Body of pancreas (tissue), 4 donors: ENCODE measurements around the gene AOX1. TPM values are rescaled to one million over a fixed set of nuclear protein-coding genes. Genes with fewer than 3 reads are reported as not detected.
A peak's percentile ranks its signal among the peaks of the same experiment; 100 is the strongest.
"Not testable (repeated sequence)": the region's sequence is repeated elsewhere in the genome, so short reads cannot be mapped to it uniquely, and the experiment has no call there.

ENCODE experiments used
- ATAC-seq: fragments of 150-250 bp; one replicate; pipeline ENCODE4 v1.9.1; 2016
- DNase-seq, 4 donors: peaks; one replicate each; pipeline ENCODE4 v3.0.0-alpha.2; 2019
- H3K27ac ChIP-seq, 4 donors: fragments of 200-600 bp; sonication (generic); 1 replicate in 3 of 4; 2 replicates in 1 of 4; pipeline versions ENCODE4 v1.5.1 to v1.6.1; 2016 to 2019; ENCODE audit warnings: mild to moderate bottlenecking in 1 of 4, mixed read lengths in 1 of 4, moderate library complexity in 1 of 4
- H3K27me3 ChIP-seq, 2 donors: fragments of 200-600 bp; sonication (generic); one replicate each; pipeline ENCODE4 v1.6.0; 2016; ENCODE audit warnings: mild to moderate bottlenecking in 1 of 2
- H3K36me3 ChIP-seq, 2 donors: fragments of 200-600 bp; sonication (generic); replicated peaks in 1 of 2; 2 replicates each; pipeline ENCODE4 v1.5.1; 2016; ENCODE audit warnings: low read depth in 2 of 2; ENCODE audit not compliant: insufficient read depth in 1 of 2
- H3K4me1 ChIP-seq: fragments of 200-600 bp; sonication (generic); one replicate; pipeline ENCODE4 v1.6.0; 2016
- H3K4me3 ChIP-seq, 2 donors: fragments of 200-600 bp; sonication (generic); 1 replicate in 1 of 2; 2 replicates in 1 of 2; pipeline ENCODE4 v1.5.1; 2016 to 2019
- H3K9me3 ChIP-seq, 3 donors: fragments of 200-600 bp; sonication (generic); 1 replicate in 2 of 3; 2 replicates in 1 of 3; pipeline ENCODE4 v1.5.1; 2016
- CTCF ChIP-seq, 7 experiments: fragments of 450-650 bp in 4 of 7; fragments of 200-600 bp in 3 of 7; sonication (generic) in 3 of 7; IDR thresholded peaks; one replicate each; pipeline ENCODE4 v1.5.1; 2016 to 2019; ENCODE audit warnings: antibody characterized with exemption in 7 of 7
- POLR2A ChIP-seq, 3 donors: fragments of 450-650 bp; IDR thresholded peaks; one replicate each; pipeline ENCODE4 v1.6.1; 2016; ENCODE audit warnings: antibody characterized with exemption in 3 of 3, mild to moderate bottlenecking in 2 of 3
- WGBS, 2 donors: methylation state at CpG; one replicate each; pipeline ENCODE4 v1.1.5; 2017; 5-methylcytosine and 5-hydroxymethylcytosine counted together
- intact Hi-C: fragments of 100-400 bp; cut with DNase I; formaldehyde crosslinking; loops from one replicate; pipeline ENCODE4 v1.15.1; 2023
- total RNA-seq, 2 donors: library from RNA; depleted of rRNA; stranded (reverse); fragments of >200 nt; gene quantifications; one replicate each; pipeline ENCODE4 v1.1.0, GENCODE V29; 2016

AOX1 gene
- total RNA-seq, 2 donors from 2014 or later: 60.0 to 75.0 TPM

GRCh38 chr2:200604571-200605255 lies 18.9 kb downstream of the AOX1 start:
- intact Hi-C loops: no loop called here
- H3K36me3 ChIP-seq: peaks cover 6 to 8% of the 10 kb centered on the region in 2 donors
- no peak overlapping the region for H3K27ac ChIP-seq
- no peaks in the 10 kb centered on the region for H3K27me3 ChIP-seq
- no peak overlapping the region for H3K4me3 ChIP-seq
- no peaks in the 10 kb centered on the region for H3K4me1 ChIP-seq
- no peaks in the 10 kb centered on the region for H3K9me3 ChIP-seq
- 67 to 88% methylated on average over 5 of the region's 5 CpGs for WGBS, 2 donors
- TF ChIP-seq POLR2A (IDR thresholded peaks at IDR 0.05): no peak
- no peak for TF ChIP-seq CTCF (IDR thresholded peaks at IDR 0.05)
- no peak for ATAC-seq
- no peak for DNase-seq

GRCh38 chr2:200608341-200609027 lies 22.7 kb downstream of the AOX1 start:
- TF ChIP-seq CTCF (IDR thresholded peaks at IDR 0.05) (no peak), POLR2A (IDR thresholded peaks at IDR 0.05) (no peak)
- ATAC-seq (no peak), DNase-seq (no peak)
- Histone ChIP-seq H3K4me3 (no peak overlapping the region), H3K36me3 (peaks cover 0 to 8% of the 10 kb centered on the region in 2 donors), H3K27ac (no peak overlapping the region), H3K27me3 (no peaks in the 10 kb centered on the region), H3K4me1 (no peaks in the 10 kb centered on the region), H3K9me3 (no peaks in the 10 kb centered on the region)
- intact Hi-C loops: no loop called here
- 44 to 47% methylated on average over 3 of the region's 3 CpGs for WGBS, 2 donors

GRCh38 chr2:200609028-200609614 lies 23.3 kb downstream of the AOX1 start:
- H3K4me3 ChIP-seq: no peak overlapping the region
- H3K9me3 ChIP-seq: no peaks in the 10 kb centered on the region
- DNase-seq (peak in 2 of 4 donors; percentile 27 to 35), ATAC-seq (no peak)
- H3K36me3 ChIP-seq: peaks cover 0 to 12% of the 10 kb centered on the region in 2 donors
- H3K4me1 ChIP-seq: no peaks in the 10 kb centered on the region
- H3K27ac ChIP-seq: no peak overlapping the region
- intact Hi-C loops: no loop called here
- TF ChIP-seq POLR2A (IDR thresholded peaks at IDR 0.05) (no peak), CTCF (IDR thresholded peaks at IDR 0.05) (no peak)
- H3K27me3 ChIP-seq: no peaks in the 10 kb centered on the region

GRCh38 chr2:200610217-200610616 lies 24.4 kb downstream of the AOX1 start:
- ATAC-seq, H3K9me3 ChIP-seq, H3K4me1 ChIP-seq, H3K27me3 ChIP-seq, H3K4me3 ChIP-seq, intact Hi-C loops, H3K27ac ChIP-seq, DNase-seq: not testable (repeated sequence)
- peaks cover 0 to 14% of the 10 kb centered on the region in 2 donors for H3K36me3 ChIP-seq
- WGBS, 2 donors: 90 to 92% methylated on average over 3 of the region's 3 CpGs

- no peak overlapping the region for H3K27ac ChIP-seq
- WGBS, 2 donors: 90 to 94% methylated on average over 4 of the region's 4 CpGs
- TF ChIP-seq POLR2A (IDR thresholded peaks at IDR 0.05): no peak
- H3K4me1 ChIP-seq: peaks cover 28% of the 10 kb centered on the region
- no peak for ATAC-seq
- intact Hi-C loops: no loop called here
- H3K27me3 ChIP-seq: no peaks in the 10 kb centered on the region
- no peaks in the 10 kb centered on the region for H3K9me3 ChIP-seq
- no peak overlapping the region for H3K4me3 ChIP-seq
- DNase-seq: peak in 1 of 4 donors; percentile 28
- H3K36me3 ChIP-seq: peaks cover 0 to 13% of the 10 kb centered on the region in 2 donors
These were observed 27.9 kb downstream of the AOX1 start for GRCh38 chr2:200613692-200614091.
